ENCODE results near the gene MYB.

DNA sequence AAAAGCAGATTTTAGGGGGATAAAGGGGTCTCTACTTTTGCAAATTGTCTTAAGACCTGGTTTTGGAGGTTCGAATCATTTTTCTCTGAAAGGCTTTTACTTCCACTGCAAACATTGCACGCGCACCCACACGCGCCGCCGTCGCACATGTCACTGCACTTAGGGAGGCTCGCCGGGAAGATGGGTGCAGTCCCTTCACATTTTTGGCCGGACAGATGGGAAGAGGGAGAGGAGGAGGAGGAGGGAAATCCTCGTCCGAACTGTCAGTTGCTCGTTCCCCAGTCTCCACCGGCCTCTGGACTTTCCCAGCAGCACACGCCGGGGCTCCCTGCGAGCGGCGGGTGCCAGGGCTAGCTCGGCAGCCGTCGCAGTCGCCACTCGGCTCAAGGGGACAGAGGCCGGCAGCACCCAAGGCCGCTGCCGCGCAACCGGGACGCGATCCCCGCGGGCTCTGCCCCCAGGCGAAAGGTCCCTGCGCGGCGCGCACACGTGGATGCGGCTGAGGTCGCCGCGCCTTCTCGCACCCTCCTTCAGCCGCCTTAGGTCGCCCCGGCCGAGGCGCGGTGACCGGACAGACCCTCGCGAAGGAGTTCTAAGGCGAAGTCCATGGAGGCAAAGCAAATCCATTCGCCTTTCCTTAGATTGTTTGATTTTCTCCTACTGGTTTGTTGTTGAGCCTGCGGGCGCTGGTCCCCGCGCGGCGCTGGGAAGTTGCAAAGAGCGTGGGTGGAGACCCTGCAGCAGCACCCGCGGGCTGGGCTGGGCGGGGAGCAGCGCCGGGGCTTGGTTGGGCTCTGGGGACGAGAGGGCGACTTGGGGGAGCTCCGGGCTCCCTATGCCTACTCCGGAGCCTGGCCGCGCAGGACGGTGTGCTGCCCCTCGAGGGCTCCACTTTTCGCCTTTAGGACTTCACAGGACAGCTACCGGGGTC lies 1.2 kb downstream of the MYB start:
- TF ChIP-seq, protein P1, sequence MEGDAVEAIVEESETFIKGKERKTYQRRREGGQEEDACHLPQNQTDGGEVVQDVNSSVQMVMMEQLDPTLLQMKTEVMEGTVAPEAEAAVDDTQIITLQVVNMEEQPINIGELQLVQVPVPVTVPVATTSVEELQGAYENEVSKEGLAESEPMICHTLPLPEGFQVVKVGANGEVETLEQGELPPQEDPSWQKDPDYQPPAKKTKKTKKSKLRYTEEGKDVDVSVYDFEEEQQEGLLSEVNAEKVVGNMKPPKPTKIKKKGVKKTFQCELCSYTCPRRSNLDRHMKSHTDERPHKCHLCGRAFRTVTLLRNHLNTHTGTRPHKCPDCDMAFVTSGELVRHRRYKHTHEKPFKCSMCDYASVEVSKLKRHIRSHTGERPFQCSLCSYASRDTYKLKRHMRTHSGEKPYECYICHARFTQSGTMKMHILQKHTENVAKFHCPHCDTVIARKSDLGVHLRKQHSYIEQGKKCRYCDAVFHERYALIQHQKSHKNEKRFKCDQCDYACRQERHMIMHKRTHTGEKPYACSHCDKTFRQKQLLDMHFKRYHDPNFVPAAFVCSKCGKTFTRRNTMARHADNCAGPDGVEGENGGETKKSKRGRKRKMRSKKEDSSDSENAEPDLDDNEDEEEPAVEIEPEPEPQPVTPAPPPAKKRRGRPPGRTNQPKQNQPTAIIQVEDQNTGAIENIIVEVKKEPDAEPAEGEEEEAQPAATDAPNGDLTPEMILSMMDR (IDR thresholded peaks at IDR 0.05) = no peak
- no peak for TF ChIP-seq POLR2AphosphoS5 (IDR thresholded peaks at IDR 0.05)
- no peak for TF ChIP-seq POLR2A (IDR thresholded peaks at IDR 0.05)
- no peak for TF ChIP-seq EP300 (IDR thresholded peaks at IDR 0.05)
